Measurements from ENCODE around the gene PCSK5.
"Not testable (repeated sequence)": the region's sequence is repeated elsewhere in the genome, so short reads cannot be mapped to it uniquely, and the experiment has no call there.

Gene PCSK5

GRCh38 chr9:75927356-75927755, 36.9 kb downstream of the PCSK5 start:
- no peak for DNase-seq

DNA sequence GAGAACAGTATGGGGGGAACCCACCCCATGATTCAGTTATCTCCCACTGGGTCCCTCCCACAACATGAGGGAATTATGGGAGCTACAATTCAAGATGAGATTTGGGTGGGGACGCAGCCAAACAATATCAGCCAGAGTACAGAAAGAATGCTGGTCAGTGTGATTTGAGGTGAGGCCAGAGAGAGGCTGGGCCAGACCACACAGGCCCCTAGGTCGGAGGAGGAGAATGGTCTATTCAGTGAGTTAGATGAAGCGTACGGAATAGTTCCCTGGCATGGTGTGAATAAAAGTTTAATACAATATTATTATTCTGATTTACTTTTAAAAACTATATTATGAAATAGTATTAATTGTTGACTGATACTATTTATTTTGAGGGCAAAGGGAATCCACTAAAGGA, 39.7 kb downstream of the PCSK5 start:
- no peak for DNase-seq

GRCh38 chr9:75930730-75931321, 40.4 kb downstream of the PCSK5 start:
- no peak for DNase-seq

DNA sequence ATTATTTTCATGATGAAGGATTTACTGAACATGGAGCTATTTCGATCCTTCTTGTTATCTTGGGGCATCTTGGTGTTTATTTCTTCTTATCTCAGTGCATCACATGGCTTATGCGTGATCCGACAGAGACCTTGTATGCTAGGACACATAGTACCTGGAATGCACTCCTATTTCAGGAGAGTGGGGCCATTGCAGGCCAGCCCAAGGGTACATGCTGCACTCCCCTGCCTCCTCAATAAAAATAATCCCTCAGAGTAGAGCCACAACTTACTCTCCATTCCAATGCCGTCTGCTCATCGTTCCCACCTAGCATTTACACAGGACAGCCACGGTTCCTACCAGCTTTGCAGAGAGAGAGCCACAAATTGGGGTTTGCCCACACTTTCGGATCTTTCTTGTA, 43.5 kb downstream of the PCSK5 start:
- no peak for DNase-seq

GRCh38 chr9:75935591-75935990, 45.1 kb downstream of the PCSK5 start:
- DNase-seq = no peak

DNA sequence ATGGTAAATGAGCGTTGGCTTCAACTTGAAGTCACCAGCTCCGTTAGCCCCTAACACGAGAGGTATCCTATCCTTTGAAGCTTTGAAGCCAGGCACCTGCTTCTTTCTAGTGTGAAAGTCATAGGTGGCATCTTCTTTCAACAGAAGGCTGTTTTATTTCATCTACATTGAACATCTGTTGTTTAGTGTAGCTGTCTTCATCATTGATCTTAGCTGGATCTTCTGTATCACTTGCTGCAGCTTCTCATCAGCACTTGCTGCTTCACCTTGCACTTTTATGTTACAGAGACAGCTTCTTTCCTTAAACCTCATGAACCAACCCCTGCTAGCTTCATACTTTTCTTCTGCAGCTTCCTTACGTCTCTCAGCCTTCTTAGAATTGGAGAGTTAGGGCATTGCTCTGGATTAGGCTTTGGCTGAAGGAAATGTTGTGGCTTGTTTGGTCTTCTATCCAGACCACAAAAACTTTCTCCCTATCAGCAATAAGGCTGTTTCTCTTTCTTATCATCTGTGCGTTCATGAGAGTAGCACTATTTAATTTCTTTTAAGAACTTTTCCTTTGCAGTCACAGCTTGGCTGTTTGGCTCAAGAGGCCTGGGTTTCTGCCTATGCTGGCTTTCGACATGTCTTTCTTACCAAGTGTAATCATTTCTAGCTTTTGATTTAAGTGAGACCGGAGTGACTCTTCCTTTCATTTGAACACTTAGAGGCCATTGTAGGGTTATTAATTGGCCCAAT, 47.2 kb downstream of the PCSK5 start:
- no peak for DNase-seq

DNA sequence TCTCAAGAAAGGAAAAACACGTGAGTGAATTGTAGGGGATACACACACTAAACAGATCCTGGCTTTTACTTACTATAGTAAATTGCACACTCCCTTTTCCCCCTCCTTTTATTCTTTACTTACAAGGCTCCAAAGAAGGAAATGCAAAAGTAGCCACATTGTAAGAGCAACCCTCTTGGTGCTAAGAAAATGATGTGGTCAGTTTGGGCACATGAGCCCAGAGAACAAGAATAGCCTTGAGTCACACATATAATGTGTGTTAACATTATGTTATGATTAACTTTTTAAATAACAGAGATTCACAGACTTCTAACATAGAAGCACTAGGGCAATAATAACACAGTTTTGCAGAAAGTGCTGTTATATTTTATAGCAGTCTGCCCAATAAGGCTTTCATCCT, 48.5 kb downstream of the PCSK5 start:
- no peak for DNase-seq

GRCh38 chr9:75939536-75940111, 49.2 kb downstream of the PCSK5 start:
- no peak for DNase-seq

DNA sequence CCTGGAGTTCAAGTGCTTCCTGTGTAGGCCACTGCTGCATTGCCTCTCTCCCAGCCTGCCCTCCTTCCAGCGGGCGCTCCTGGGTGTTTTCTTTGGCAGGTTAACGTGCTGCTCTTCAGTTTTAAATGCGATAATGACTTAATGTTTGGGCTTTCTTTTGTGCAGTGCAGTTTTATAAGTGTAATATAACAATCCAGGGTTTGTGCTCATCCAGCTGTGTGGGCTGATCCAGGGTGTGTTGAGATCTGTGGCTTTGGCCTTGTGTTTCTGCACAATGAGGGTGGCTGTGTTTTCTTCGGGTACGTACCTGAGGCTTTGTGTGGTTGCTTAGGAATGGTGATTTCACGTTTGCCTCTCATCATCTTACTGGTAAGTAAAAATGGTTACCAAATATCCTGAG, 50.6 kb downstream of the PCSK5 start:
- no peak for DNase-seq

DNA sequence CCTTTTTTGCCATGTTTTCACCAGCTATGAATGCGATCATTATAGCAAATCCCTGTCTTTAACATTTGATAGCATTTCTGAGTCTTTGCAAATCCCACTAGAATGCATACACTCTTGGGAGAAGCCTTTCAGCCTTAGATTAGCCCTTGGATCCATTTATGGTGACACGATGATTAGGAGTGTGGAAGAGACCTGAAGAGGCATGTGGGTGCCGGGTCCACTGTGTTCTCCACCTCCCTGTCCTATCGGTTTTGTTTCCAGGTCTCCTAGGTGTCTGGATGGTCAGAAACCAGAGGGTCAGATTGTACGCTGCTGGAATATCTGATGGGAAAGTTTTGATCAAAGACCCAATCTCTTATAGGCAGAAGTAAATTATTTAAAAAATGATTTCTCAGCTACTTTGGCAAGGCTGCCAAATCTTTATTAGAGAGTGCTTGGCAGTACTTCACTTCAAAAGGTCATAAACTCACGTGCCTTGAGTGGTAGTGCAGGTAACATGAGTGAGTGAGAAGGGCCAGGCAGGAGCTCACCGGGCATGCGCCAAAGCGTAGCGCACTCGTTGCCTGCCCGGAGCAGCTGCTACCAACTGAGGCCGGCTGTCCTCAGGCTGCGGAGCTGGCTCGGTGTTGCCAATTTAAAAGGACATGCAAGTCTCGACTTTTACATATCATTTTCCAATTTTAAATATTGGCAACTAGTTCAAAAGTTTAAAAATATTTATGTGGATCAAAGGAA, 51.3 kb downstream of the PCSK5 start:
- DNase-seq = no peak

- no peak for DNase-seq
These were observed 56.3 kb downstream of the PCSK5 start for GRCh38 chr9:75946766-75947165.

GRCh38 chr9:75947233-75947632, 56.8 kb downstream of the PCSK5 start:
- DNase-seq = no peak

DNA sequence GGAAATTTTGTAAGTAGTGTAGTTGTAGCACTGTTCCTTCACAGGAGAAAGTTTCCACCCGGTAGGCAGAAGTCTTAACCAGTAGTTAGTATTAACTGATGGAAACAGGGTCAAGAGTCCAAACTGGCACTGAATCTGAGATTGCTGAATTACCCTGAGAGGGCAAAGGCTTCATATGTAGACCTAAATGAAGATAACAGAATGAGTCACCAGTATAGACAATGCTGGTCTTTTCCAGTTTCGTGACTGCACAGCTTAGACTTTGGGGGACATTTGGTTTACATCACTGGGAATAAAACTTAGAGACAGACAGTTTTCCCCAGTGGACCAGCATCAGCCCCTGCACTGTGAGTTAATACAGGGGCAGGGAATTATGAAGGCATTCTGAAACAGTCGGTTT, 60.5 kb downstream of the PCSK5 start:
- DNase-seq = no peak

- DNase-seq = no peak
These were observed 62.7 kb downstream of the PCSK5 start for GRCh38 chr9:75953218-75953617.

- DNase-seq = no peak
These were observed 65.7 kb downstream of the PCSK5 start for GRCh38 chr9:75956161-75956560.

- no peak for DNase-seq
These were observed 66.6 kb downstream of the PCSK5 start for GRCh38 chr9:75957116-75957515.

- no peak for DNase-seq
These were observed 67.8 kb downstream of the PCSK5 start for GRCh38 chr9:75958226-75958625.

DNA sequence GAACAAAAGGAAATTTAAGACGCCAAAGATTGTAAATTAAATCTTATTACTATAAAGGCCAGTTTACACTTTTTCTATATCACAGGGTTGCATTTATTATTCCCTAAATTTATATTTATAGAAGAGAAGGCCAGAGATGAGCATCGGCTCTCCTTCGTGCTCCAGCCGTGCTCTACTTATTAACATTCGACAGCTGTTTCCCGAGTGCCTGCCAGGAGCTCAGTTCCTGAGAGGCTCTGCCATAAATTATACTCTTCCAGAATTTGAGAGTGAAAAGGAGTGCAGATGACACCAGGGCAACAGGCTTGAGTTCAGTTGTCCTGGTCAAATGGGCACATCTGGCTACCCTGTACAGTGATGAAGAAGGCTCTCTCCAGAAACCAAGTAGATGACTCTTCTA, 70.1 kb downstream of the PCSK5 start:
- no peak for DNase-seq

DNA sequence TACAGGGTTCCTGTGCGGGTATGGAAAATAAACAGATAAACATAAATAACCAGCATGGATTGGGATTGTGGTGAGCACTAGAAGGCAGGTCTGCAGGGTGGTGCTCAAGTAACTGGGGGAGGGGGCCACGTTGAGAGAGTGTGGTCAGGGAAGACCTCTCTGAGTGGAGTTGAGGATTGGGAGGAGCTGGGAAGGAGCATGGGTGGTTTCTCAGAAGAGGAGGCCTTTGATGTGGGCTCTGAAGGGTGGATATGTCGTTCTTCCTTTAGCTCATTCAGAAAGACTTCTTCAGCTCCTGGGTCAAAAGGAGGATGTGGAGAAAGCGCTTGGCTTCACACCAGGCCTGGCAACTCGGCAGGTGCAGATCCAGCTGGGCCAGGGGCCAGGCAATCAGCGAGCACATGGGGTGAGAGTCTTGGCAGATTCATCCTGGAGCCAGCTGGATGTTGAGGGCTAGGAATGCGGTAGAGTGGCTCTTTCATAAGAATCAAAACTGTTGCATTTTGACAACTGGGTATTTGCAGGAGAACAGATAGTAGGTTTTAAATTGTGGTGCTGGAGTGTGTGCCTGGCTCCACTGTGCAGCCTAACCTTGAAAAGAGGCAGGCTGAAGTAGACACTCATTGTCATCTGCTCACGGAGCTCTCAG, 71.7 kb downstream of the PCSK5 start:
- DNase-seq = no peak

- DNase-seq = no peak
These were observed 72.2 kb downstream of the PCSK5 start for GRCh38 chr9:75962662-75963036.

- DNase-seq = not testable (repeated sequence)
These were observed 72.8 kb downstream of the PCSK5 start for GRCh38 chr9:75963321-75963720.

DNA sequence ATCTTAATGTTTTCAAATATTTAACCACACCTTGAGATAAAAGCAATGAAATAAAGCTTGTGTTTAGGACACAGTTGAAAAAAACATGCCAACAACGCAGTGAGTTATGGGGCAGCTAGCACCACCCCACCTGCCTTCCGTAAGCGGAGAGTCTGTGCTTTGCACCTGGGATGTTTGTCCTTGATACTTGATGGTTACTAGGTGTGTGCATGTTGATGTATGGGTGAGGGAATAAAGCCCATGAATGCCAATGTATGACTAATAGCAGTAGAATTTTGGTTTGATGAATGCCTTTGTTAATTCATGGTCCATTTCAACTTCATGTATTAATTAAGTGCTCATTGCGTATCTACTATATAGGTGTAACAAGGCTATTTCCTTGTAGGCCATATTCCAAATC, 74.0 kb downstream of the PCSK5 start:
- no peak for DNase-seq

DNA sequence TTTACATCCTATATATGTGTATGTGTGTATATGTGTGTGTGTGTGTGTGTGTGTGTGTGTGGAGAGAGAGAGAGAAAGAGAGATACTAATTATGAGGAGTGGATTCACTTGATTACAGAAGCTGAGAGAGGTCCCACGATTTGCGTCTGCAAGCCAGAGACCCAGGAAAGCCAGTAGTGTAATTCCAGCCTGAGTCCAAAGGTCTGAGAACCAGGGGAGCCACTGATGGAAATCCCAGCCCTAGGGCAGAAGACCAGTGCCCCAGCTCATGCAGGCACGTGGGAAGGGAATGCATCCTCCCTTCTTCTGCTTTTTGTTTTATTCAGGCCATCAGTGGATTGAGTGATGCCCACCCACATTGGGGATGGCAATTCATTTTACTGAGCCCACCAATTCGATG, 74.8 kb downstream of the PCSK5 start:
- no peak for DNase-seq

DNA sequence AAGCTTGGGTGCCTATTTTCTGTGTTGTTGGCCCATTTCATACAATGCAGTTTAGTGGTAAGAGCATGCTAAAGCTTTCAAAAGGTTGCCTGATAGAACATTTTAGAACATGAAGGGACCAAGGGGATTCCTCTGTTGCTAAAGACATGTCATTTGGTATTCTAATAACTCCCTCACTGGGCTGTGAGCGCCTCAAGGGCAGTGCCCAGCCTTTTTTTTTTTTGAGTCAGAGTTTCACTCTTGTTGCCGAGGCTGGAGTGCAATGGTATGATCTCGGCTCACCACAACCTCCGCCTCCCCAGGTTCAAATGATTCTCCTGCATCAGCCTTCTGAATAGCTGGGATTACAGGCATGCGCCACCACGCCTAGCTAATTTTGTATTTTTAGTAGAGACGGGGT, 77.1 kb downstream of the PCSK5 start:
- no peak for DNase-seq

Measured in NCI-H1694 treated with DMSO at 0.1 percent for 48 hours (cell line).